DOHH2 (cell line): ENCODE measurements around the gene GLT1D1.

ENCODE experiments used
- H3F3A ChIP-seq: fragments of 200-600 bp; sonication (generic), shearing (Covaris generic); 2 replicates; pipeline ENCODE4 v1.6.0; 2016; ENCODE audit warnings: antibody characterized with exemption, mild to moderate bottlenecking; ENCODE audit not compliant: control insufficient read depth, insufficient read depth
- H3K27ac ChIP-seq: fragments of 200-600 bp; sonication (generic); 2 replicates; pipeline ENCODE4 v1.5.1; 2014; ENCODE audit warnings: low read depth, mild to moderate bottlenecking, low read length, moderate library complexity
- H3K27me3 ChIP-seq: fragments of 200-600 bp; sonication (generic); 2 replicates; pipeline ENCODE4 v1.6.1; 2014; ENCODE audit warnings: mild to moderate bottlenecking, low read length, mixed read lengths; ENCODE audit not compliant: control insufficient read depth
- H3K36me3 ChIP-seq: fragments of 200-600 bp; sonication (generic); 2 replicates; pipeline ENCODE4 v1.6.1; 2014; ENCODE audit warnings: mild to moderate bottlenecking, low read length, moderate library complexity, mixed read lengths; ENCODE audit not compliant: control insufficient read depth
- H3K4me1 ChIP-seq: fragments of 200-600 bp; sonication (generic); 2 replicates; pipeline ENCODE4 v1.6.1; 2014; ENCODE audit warnings: mild to moderate bottlenecking, low read length, mixed read lengths; ENCODE audit not compliant: control insufficient read depth
- H3K4me2 ChIP-seq: fragments of 200-600 bp; sonication (generic); 2 replicates; pipeline ENCODE4 v1.6.0; 2014; ENCODE audit warnings: mild to moderate bottlenecking, low read length, moderate library complexity
- H3K4me3 ChIP-seq: fragments of 200-600 bp; sonication (generic); 2 replicates; pipeline ENCODE4 v1.5.1; 2014; ENCODE audit warnings: mild to moderate bottlenecking, low read length, mixed read lengths
- H3K79me2 ChIP-seq: fragments of 200-600 bp; sonication (generic); 2 replicates; pipeline ENCODE4 v1.6.1; 2014; ENCODE audit warnings: mild to moderate bottlenecking, low read length, mixed read lengths; ENCODE audit not compliant: control insufficient read depth
- H3K9me2 ChIP-seq: fragments of 200-600 bp; sonication (generic); replicated peaks from 2 replicates; pipeline ENCODE4 v1.6.1; 2014; ENCODE audit warnings: mild to moderate bottlenecking, low read length, mixed read lengths; ENCODE audit not compliant: control insufficient read depth
- H3K9me3 ChIP-seq: fragments of 200-600 bp; sonication (generic); 2 replicates; pipeline ENCODE4 v1.6.1; 2014; ENCODE audit warnings: antibody characterized with exemption, low read length, mixed read lengths; ENCODE audit not compliant: control insufficient read depth, insufficient read depth
- H4K20me1 ChIP-seq: fragments of 200-600 bp; sonication (generic); 2 replicates; pipeline ENCODE4 v1.6.0; 2014; ENCODE audit warnings: low read depth, mild to moderate bottlenecking, antibody characterized with exemption, low read length, moderate library complexity; ENCODE audit not compliant: control insufficient read depth, insufficient read depth
- EZH2phosphoT487 ChIP-seq: fragments of 200-600 bp; sonication (generic); IDR thresholded peaks from 2 replicates; pipeline ENCODE4 v1.6.1; 2017; ENCODE audit warnings: borderline replicate concordance, mild to moderate bottlenecking, antibody characterized with exemption, low read length, moderate library complexity, mixed read lengths
- TF ChIP-seq, protein P1 (sequence below): fragments of 200-600 bp; sonication (generic); IDR thresholded peaks from one replicate; pipeline ENCODE4 v1.5.1; 2014; ENCODE audit warnings: antibody characterized with exemption, mild to moderate bottlenecking, low read depth, low read length; ENCODE audit not compliant: poor library complexity, severe bottlenecking

The GLT1D1 gene

DNA sequence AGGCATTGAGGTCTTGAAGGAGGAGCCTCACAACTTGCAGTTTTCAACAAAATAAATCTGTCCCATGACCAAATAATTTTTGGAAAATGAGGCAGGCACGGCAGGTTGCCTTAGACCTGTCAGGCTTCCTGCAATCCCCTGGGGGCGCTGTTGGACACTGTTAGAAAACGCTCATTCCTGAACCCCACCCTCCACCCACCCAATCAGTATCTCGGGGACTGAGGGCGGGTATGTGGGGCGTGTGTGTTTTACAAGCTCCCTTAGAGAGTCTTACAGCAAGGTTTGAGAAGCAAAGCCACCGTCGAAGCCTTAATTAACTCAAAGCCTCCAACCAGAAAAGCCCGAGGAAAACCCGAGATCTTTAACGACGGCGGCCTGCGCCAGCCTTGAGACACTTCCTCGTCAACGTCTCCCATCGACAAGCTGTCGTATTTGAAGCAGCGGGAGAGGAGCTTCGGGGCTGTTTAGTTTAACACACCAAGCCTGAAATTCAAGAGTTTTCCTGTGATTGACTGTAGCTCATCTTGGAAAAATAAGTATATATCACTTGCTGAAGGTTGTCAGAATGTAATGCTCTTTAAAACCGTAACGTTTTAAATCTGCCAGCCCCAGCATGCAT lies 123.0 kb downstream of the GLT1D1 start:
- peaks cover 15% of the 10 kb centered on the region for H3K4me1 ChIP-seq
- no peak overlapping the region for H3K27ac ChIP-seq
- no peaks in the 10 kb centered on the region for H3K27me3 ChIP-seq
- H3K9me3 ChIP-seq, result no peaks in the 10 kb centered on the region
- no peaks in the 10 kb centered on the region for H3K36me3 ChIP-seq
- no peak overlapping the region for H3K4me3 ChIP-seq
- no peaks in the 10 kb centered on the region for H3K9me2 ChIP-seq
- H3K4me2 ChIP-seq, result no peak overlapping the region
- peaks cover 13% of the 10 kb centered on the region for H3F3A ChIP-seq
- TF ChIP-seq, protein P1, sequence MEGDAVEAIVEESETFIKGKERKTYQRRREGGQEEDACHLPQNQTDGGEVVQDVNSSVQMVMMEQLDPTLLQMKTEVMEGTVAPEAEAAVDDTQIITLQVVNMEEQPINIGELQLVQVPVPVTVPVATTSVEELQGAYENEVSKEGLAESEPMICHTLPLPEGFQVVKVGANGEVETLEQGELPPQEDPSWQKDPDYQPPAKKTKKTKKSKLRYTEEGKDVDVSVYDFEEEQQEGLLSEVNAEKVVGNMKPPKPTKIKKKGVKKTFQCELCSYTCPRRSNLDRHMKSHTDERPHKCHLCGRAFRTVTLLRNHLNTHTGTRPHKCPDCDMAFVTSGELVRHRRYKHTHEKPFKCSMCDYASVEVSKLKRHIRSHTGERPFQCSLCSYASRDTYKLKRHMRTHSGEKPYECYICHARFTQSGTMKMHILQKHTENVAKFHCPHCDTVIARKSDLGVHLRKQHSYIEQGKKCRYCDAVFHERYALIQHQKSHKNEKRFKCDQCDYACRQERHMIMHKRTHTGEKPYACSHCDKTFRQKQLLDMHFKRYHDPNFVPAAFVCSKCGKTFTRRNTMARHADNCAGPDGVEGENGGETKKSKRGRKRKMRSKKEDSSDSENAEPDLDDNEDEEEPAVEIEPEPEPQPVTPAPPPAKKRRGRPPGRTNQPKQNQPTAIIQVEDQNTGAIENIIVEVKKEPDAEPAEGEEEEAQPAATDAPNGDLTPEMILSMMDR, result peak; percentile 35
- TF ChIP-seq EZH2phosphoT487, result no peak
- H3K79me2 ChIP-seq, result no peaks in the 10 kb centered on the region
- no peaks in the 10 kb centered on the region for H4K20me1 ChIP-seq

- H3K27me3 ChIP-seq, result no peaks in the 10 kb centered on the region
- no peak overlapping the region for H3K27ac ChIP-seq
- H3K4me3 ChIP-seq, result no peak overlapping the region
- peaks cover 5% of the 10 kb centered on the region for H3K4me1 ChIP-seq
- H3K79me2 ChIP-seq, result no peaks in the 10 kb centered on the region
- H3K4me2 ChIP-seq, result no peak overlapping the region
- peaks cover 5% of the 10 kb centered on the region for H3F3A ChIP-seq
- H3K36me3 ChIP-seq, result no peaks in the 10 kb centered on the region
- no peaks in the 10 kb centered on the region for H3K9me3 ChIP-seq
- H4K20me1 ChIP-seq, result no peaks in the 10 kb centered on the region
- H3K9me2 ChIP-seq, result no peaks in the 10 kb centered on the region
- TF ChIP-seq, protein P1, result no peak
- TF ChIP-seq EZH2phosphoT487, result no peak
These were observed 124.2 kb downstream of the GLT1D1 start for GRCh38 chr12:128977441-128977840.

- Histone ChIP-seq H3K4me1 (no peaks in the 10 kb centered on the region), H3K9me3 (no peaks in the 10 kb centered on the region), H3F3A (no peaks in the 10 kb centered on the region), H3K36me3 (no peaks in the 10 kb centered on the region), H3K27me3 (no peaks in the 10 kb centered on the region), H3K4me3 (no peak overlapping the region), H3K9me2 (no peaks in the 10 kb centered on the region), H3K4me2 (no peak overlapping the region), H3K79me2 (no peaks in the 10 kb centered on the region), H3K27ac (no peak overlapping the region), H4K20me1 (no peaks in the 10 kb centered on the region)
- TF ChIP-seq, protein P1, result no peak
- no peak for TF ChIP-seq EZH2phosphoT487
These were observed 124.8 kb downstream of the GLT1D1 start for GRCh38 chr12:128978067-128978466.
